Astrocyte (in vitro differentiated cells and primary cell): ENCODE data around the gene MMP19. TPM values are rescaled to one million over a fixed set of nuclear protein-coding genes. Genes with fewer than 3 reads are reported as not detected.

Experiments
- DNase-seq: peaks from one replicate; pipeline ENCODE4 v3.0.0-alpha.2; 2010; ENCODE audit warnings: low read depth
- FAIRE-seq: peaks from 2 replicates; lab custom pipeline; 2011; peaks lifted over from hg19 to GRCh38; lab: Jason Lieb, UNC
- H2AFZ ChIP-seq: 2 replicates; pipeline ENCODE4 v1.6.0; 2012; ENCODE audit warnings: low read depth, low read length, inconsistent platforms
- H3K27ac ChIP-seq: 2 replicates; pipeline ENCODE4 v1.5.1; 2011; ENCODE audit warnings: low read depth, low read length, inconsistent platforms
- H3K27me3 ChIP-seq: 2 replicates; pipeline ENCODE4 v1.6.0; 2011; ENCODE audit warnings: low read length, inconsistent platforms; ENCODE audit not compliant: insufficient read depth
- H3K36me3 ChIP-seq: 2 replicates; pipeline ENCODE4 v1.5.1; 2011; ENCODE audit warnings: low read length, inconsistent platforms; ENCODE audit not compliant: insufficient read depth
- H3K4me1 ChIP-seq: 2 replicates; pipeline ENCODE4 v1.5.1; 2011; ENCODE audit warnings: low read length, inconsistent platforms; ENCODE audit not compliant: insufficient read depth
- H3K4me2 ChIP-seq: 2 replicates; pipeline ENCODE4 v1.6.0; 2012; ENCODE audit warnings: low read length, inconsistent platforms
- H3K4me3 ChIP-seq: 2 replicates; pipeline ENCODE4 v1.5.1; 2011; ENCODE audit warnings: low read depth, mild to moderate bottlenecking, low read length, inconsistent platforms; ENCODE audit not compliant: insufficient read depth
- H3K79me2 ChIP-seq: 2 replicates; pipeline ENCODE4 v1.6.0; 2012; ENCODE audit warnings: mild to moderate bottlenecking, low read length, inconsistent platforms; ENCODE audit not compliant: insufficient read depth
- H3K9ac ChIP-seq: 2 replicates; pipeline ENCODE4 v1.6.0; 2012; ENCODE audit warnings: mild to moderate bottlenecking, low read length, inconsistent platforms
- H3K9me3 ChIP-seq: 2 replicates; pipeline ENCODE4 v1.5.1; 2012; ENCODE audit warnings: low read depth, mild to moderate bottlenecking, low read length, inconsistent platforms; ENCODE audit not compliant: insufficient read depth
- H4K20me1 ChIP-seq: 2 replicates; pipeline ENCODE4 v1.6.0; 2012; ENCODE audit warnings: low read length, inconsistent platforms; ENCODE audit not compliant: insufficient read depth
- H3K27ac Mint-ChIP-seq: one replicate; pipeline ENCODE4 v1.8.0; 2021; ENCODE audit warnings: mild to moderate bottlenecking, mixed read lengths; ENCODE audit not compliant: unreplicated experiment
- H3K27me3 Mint-ChIP-seq: one replicate; pipeline ENCODE4 v1.8.0; 2021; ENCODE audit warnings: low read depth, mixed read lengths; ENCODE audit not compliant: unreplicated experiment
- H3K36me3 Mint-ChIP-seq: one replicate; pipeline ENCODE4 v1.8.0; 2021; ENCODE audit warnings: low read depth, mixed read lengths; ENCODE audit not compliant: unreplicated experiment
- H3K4me1 Mint-ChIP-seq: one replicate; pipeline ENCODE4 v1.8.0; 2021; ENCODE audit warnings: low read depth, mixed read lengths; ENCODE audit not compliant: unreplicated experiment
- H3K4me3 Mint-ChIP-seq: one replicate; pipeline ENCODE4 v1.8.0; 2021; ENCODE audit warnings: mild to moderate bottlenecking, moderate library complexity, mixed read lengths; ENCODE audit not compliant: unreplicated experiment
- H3K9me3 Mint-ChIP-seq: one replicate; pipeline ENCODE4 v1.8.0; 2021; ENCODE audit warnings: mild to moderate bottlenecking, mixed read lengths; ENCODE audit not compliant: unreplicated experiment
- CTCF ChIP-seq: IDR thresholded peaks from 2 replicates; pipeline ENCODE4 v1.5.1; 2011; ENCODE audit warnings: low read depth, mild to moderate bottlenecking, inconsistent platforms, low read length, moderate library complexity; ENCODE audit not compliant: insufficient read depth
- EZH2 ChIP-seq: IDR thresholded peaks from 2 replicates; pipeline ENCODE4 v1.6.1; 2012; ENCODE audit warnings: mild to moderate bottlenecking, low read length, inconsistent platforms; ENCODE audit not compliant: insufficient read depth
- total RNA-seq: library from RNA; stranded (reverse); gene quantifications from 2 replicates; pipeline ENCODE4 v1.2.1, GENCODE V29; 2021

Gene MMP19
- total RNA-seq, 1 donor from 2014 or later, result 4.7 TPM

GRCh38 chr12:55829967-55830600 lies 12.7 kb downstream of the MMP19 start:
- Histone ChIP-seq H3K27me3 (no peaks in the 10 kb centered on the region), H3K79me2 (peaks cover 51% of the 10 kb centered on the region), H3K9ac (peak overlapping the region; percentile 93), H3K4me3 (peak overlapping the region; percentile 92), H4K20me1 (peaks cover 2% of the 10 kb centered on the region), H3K36me3 (peaks cover 2% of the 10 kb centered on the region), H3K4me1 (peaks cover 21% of the 10 kb centered on the region), H2AFZ (peak overlapping the region; percentile 79), H3K4me2 (peak overlapping the region; percentile 97), H3K9me3 (no peaks in the 10 kb centered on the region), H3K27ac (peak overlapping the region; percentile 84)
- FAIRE-seq, result no peak
- H3K27me3 Mint-ChIP-seq, result no peaks in the 10 kb centered on the region
- peak overlapping the region; percentile 92 for H3K27ac Mint-ChIP-seq
- H3K36me3 Mint-ChIP-seq, result peaks cover 13% of the 10 kb centered on the region
- TF ChIP-seq EZH2, result no peak
- no peak for TF ChIP-seq CTCF
- peaks cover 22% of the 10 kb centered on the region for H3K4me1 Mint-ChIP-seq
- no peaks in the 10 kb centered on the region for H3K9me3 Mint-ChIP-seq
- peak overlapping the region; percentile 99 for H3K4me3 Mint-ChIP-seq
- DNase-seq, result no peak

- peak overlapping the region; percentile 97 for H3K4me2 ChIP-seq
- H3K36me3 ChIP-seq, result peaks cover 3% of the 10 kb centered on the region
- H3K4me3 ChIP-seq, result peak overlapping the region; percentile 92
- H2AFZ ChIP-seq, result no peak overlapping the region
- TF ChIP-seq CTCF, result no peak
- no peak for TF ChIP-seq EZH2
- H4K20me1 ChIP-seq, result peaks cover 4% of the 10 kb centered on the region
- no peaks in the 10 kb centered on the region for H3K27me3 ChIP-seq
- H3K79me2 ChIP-seq, result peaks cover 64% of the 10 kb centered on the region
- peaks cover 11% of the 10 kb centered on the region for H3K36me3 Mint-ChIP-seq
- H3K9me3 ChIP-seq, result no peaks in the 10 kb centered on the region
- peaks cover 26% of the 10 kb centered on the region for H3K4me1 Mint-ChIP-seq
- H3K9ac ChIP-seq, result peak overlapping the region; percentile 93
- peaks cover 22% of the 10 kb centered on the region for H3K4me1 ChIP-seq
- FAIRE-seq (no peak), DNase-seq (no peak)
- H3K9me3 Mint-ChIP-seq, result no peaks in the 10 kb centered on the region
- peak overlapping the region; percentile 99 for H3K4me3 Mint-ChIP-seq
- no peaks in the 10 kb centered on the region for H3K27me3 Mint-ChIP-seq
- H3K27ac ChIP-seq, result no peak overlapping the region
- H3K27ac Mint-ChIP-seq, result no peak overlapping the region
These were observed 14.4 kb downstream of the MMP19 start for GRCh38 chr12:55828357-55828756.

GRCh38 chr12:55827806-55828205 lies 14.9 kb downstream of the MMP19 start:
- FAIRE-seq, result no peak
- TF ChIP-seq CTCF (no peak), EZH2 (no peak)
- Mint-ChIP-seq H3K4me1 (peaks cover 26% of the 10 kb centered on the region), H3K4me3 (peak overlapping the region; percentile 80), H3K27me3 (no peaks in the 10 kb centered on the region), H3K27ac (peak overlapping the region; percentile 86), H3K9me3 (no peaks in the 10 kb centered on the region), H3K36me3 (peaks cover 11% of the 10 kb centered on the region)
- peak overlapping the region; percentile 97 for H3K4me2 ChIP-seq
- H3K27me3 ChIP-seq, result no peaks in the 10 kb centered on the region
- peak overlapping the region; percentile 92 for H3K4me3 ChIP-seq
- no peak overlapping the region for H3K27ac ChIP-seq
- H3K9me3 ChIP-seq, result no peaks in the 10 kb centered on the region
- peaks cover 22% of the 10 kb centered on the region for H3K4me1 ChIP-seq
- H3K36me3 ChIP-seq, result peaks cover 9% of the 10 kb centered on the region
- peak overlapping the region; percentile 17 for H3K9ac ChIP-seq
- peaks cover 4% of the 10 kb centered on the region for H4K20me1 ChIP-seq
- peaks cover 64% of the 10 kb centered on the region for H3K79me2 ChIP-seq
- no peak for DNase-seq
- no peak overlapping the region for H2AFZ ChIP-seq
